ENCODE measurements around the gene CALHM1. TPM values are rescaled to one million over a fixed set of nuclear protein-coding genes. Genes with fewer than 3 reads are reported as not detected.
A peak's percentile ranks its signal among the peaks of the same experiment; 100 is the strongest.

CALHM1 gene
- total RNA-seq, 2 experiments from 2014 or later: 0.13 TPM; not detected in 1

DNA sequence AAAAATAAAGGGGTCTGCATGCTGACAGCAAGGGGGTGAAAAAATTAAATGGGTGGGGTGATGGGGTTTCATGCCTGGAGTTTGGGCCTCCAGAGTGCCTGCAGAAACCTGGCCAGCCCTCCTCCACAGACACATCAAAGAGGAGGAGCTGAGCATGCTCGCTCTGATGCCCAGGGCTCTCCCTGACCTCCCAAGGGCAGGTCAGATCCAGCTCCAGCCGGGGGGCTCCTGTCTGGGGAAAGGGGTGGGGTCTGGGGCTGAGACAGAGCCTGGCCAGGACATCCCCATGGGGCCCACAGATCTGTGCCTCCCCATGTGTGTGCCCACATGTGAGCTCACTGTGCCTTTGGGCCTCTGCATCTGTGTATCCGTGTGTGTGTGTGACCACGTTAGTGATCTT is 915 bp upstream of the CALHM1 start:
- H3K27ac ChIP-seq (ENCODE audit: low read depth, low read length, poor library complexity, severe bottlenecking): no peak overlapping the region
- no peaks in the 10 kb centered on the region for H3K79me2 ChIP-seq (ENCODE audit: insufficient read depth, low read depth, low read length)
- peak overlapping the region; percentile 26; the same call in 1 of the 2 replicates for H3K4me2 ChIP-seq (ENCODE audit: low read length)
- H3K4me3 ChIP-seq (ENCODE audit: low read depth, low read length, poor library complexity, severe bottlenecking): no peak overlapping the region
- POLR2A ChIA-PET: interaction anchor here (0.6 to 0.7 kb wide), 3 partner anchors 19 to 24 kb away, joined by 3 read pairs; no protein-coding TSS in a partner anchor
- DNase-seq (ENCODE audit: low spot score): no peak
- BruUV-seq (replicated peaks): no TSS peak
- intact Hi-C loops (cut with micrococcal nuclease; ENCODE audit: unreplicated experiment): no loop called here
- CTCF ChIA-PET (ENCODE audit: unreplicated experiment): no interaction called here
- H3K9me3 ChIP-seq (ENCODE audit: low read length): no peaks in the 10 kb centered on the region
- H3K36me3 ChIP-seq (ENCODE audit: insufficient read depth, low read length): no peaks in the 10 kb centered on the region
- no peaks in the 10 kb centered on the region for H3K9me2 ChIP-seq (ENCODE audit: insufficient read depth, low read length)
- peaks cover 35% of the 10 kb centered on the region for H3K4me1 ChIP-seq (ENCODE audit: insufficient read depth, low read length, poor library complexity, severe bottlenecking)
- no peaks in the 10 kb centered on the region for H4K20me1 ChIP-seq (ENCODE audit: insufficient read depth, low read length)
- TF ChIP-seq EZH2phosphoT487 (IDR thresholded peaks at IDR 0.05; ENCODE audit: borderline replicate concordance, low read depth, low read length): no peak
- TF ChIP-seq, protein P1, sequence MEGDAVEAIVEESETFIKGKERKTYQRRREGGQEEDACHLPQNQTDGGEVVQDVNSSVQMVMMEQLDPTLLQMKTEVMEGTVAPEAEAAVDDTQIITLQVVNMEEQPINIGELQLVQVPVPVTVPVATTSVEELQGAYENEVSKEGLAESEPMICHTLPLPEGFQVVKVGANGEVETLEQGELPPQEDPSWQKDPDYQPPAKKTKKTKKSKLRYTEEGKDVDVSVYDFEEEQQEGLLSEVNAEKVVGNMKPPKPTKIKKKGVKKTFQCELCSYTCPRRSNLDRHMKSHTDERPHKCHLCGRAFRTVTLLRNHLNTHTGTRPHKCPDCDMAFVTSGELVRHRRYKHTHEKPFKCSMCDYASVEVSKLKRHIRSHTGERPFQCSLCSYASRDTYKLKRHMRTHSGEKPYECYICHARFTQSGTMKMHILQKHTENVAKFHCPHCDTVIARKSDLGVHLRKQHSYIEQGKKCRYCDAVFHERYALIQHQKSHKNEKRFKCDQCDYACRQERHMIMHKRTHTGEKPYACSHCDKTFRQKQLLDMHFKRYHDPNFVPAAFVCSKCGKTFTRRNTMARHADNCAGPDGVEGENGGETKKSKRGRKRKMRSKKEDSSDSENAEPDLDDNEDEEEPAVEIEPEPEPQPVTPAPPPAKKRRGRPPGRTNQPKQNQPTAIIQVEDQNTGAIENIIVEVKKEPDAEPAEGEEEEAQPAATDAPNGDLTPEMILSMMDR (conservative IDR thresholded peaks at IDR 0.05; ENCODE audit: low read length): no peak
- H2AFZ ChIP-seq (ENCODE audit: low read length): peak overlapping the region; percentile 26; the same call in 1 of the 2 replicates

DNA sequence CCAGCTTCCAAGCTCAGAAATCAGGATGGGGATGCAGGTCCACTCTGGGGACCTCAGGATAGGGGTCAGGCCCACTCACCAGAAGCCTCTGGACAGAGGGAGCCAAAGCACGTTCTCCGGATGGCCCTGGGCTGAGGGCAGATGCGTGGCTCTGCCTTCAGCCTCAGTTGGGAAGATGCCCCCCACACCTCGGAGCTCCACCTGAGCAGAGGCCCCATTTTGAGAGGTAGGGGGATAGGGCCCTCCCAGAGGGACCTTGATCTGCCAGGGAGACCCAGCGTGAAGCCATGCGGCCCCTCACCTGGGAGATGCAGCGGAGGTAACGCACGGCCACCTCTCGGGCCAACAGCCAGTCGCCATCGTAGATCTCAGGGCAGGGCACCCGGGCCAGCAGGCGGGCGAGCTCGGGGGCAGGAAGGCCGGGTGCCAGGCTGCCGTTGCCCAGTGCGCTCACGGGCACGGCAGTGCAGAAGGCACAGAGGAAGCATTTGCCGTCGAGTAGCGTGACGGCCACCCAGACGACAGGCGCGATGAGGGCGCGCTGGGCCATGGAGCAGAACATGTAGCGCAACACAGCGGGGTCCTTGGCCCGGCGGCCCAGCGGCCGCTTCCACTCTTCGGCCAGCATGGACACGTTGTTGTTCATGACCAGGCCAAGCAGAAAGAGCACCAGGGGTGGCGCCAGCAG is 660 bp downstream of the CALHM1 start:
- ChIA-PET POLR2A (no interaction called here), CTCF (ENCODE audit: unreplicated experiment) (interaction anchor here (0.6 kb wide), 2 partner anchors 131 to 1880 kb away, joined by 6 to 9 read pairs; no protein-coding TSS in a partner anchor)
- H2AFZ ChIP-seq (ENCODE audit: low read length): no peak overlapping the region
- H3K9me2 ChIP-seq (ENCODE audit: insufficient read depth, low read length): no peaks in the 10 kb centered on the region
- H3K36me3 ChIP-seq (ENCODE audit: insufficient read depth, low read length): no peaks in the 10 kb centered on the region
- H3K4me2 ChIP-seq (ENCODE audit: low read length): no peak overlapping the region
- peaks cover 27% of the 10 kb centered on the region for H3K4me1 ChIP-seq (ENCODE audit: insufficient read depth, low read length, poor library complexity, severe bottlenecking)
- H4K20me1 ChIP-seq (ENCODE audit: insufficient read depth, low read length): no peaks in the 10 kb centered on the region
- no TSS peak for BruUV-seq (replicated peaks)
- intact Hi-C loops (cut with micrococcal nuclease; ENCODE audit: unreplicated experiment): no loop called here
- TF ChIP-seq EZH2phosphoT487 (IDR thresholded peaks at IDR 0.05; ENCODE audit: borderline replicate concordance, low read depth, low read length): no peak
- TF ChIP-seq, protein P1 (conservative IDR thresholded peaks at IDR 0.05; ENCODE audit: low read length): no peak
- H3K9me3 ChIP-seq (ENCODE audit: low read length): no peaks in the 10 kb centered on the region
- H3K27ac ChIP-seq (ENCODE audit: low read depth, low read length, poor library complexity, severe bottlenecking): no peak overlapping the region
- no peaks in the 10 kb centered on the region for H3K79me2 ChIP-seq (ENCODE audit: insufficient read depth, low read depth, low read length)
- DNase-seq (ENCODE audit: low spot score): no peak
- no peak overlapping the region for H3K4me3 ChIP-seq (ENCODE audit: low read depth, low read length, poor library complexity, severe bottlenecking)

GRCh38 chr10:103457176-103457712 is 1.5 kb downstream of the CALHM1 start:
- ChIA-PET CTCF (ENCODE audit: unreplicated experiment) (no interaction called here), POLR2A (no interaction called here)
- no peak overlapping the region for H2AFZ ChIP-seq (ENCODE audit: low read length)
- no peak overlapping the region for H3K4me3 ChIP-seq (ENCODE audit: low read depth, low read length, poor library complexity, severe bottlenecking)
- no peak overlapping the region for H3K4me2 ChIP-seq (ENCODE audit: low read length)
- H3K9me3 ChIP-seq (ENCODE audit: low read length): no peaks in the 10 kb centered on the region
- no peaks in the 10 kb centered on the region for H3K79me2 ChIP-seq (ENCODE audit: insufficient read depth, low read depth, low read length)
- H3K4me1 ChIP-seq (ENCODE audit: insufficient read depth, low read length, poor library complexity, severe bottlenecking): peaks cover 27% of the 10 kb centered on the region
- no peaks in the 10 kb centered on the region for H3K36me3 ChIP-seq (ENCODE audit: insufficient read depth, low read length)
- H3K9me2 ChIP-seq (ENCODE audit: insufficient read depth, low read length): no peaks in the 10 kb centered on the region
- BruUV-seq (replicated peaks): no TSS peak
- no peak for DNase-seq (ENCODE audit: low spot score)
- no peaks in the 10 kb centered on the region for H4K20me1 ChIP-seq (ENCODE audit: insufficient read depth, low read length)
- intact Hi-C loops (cut with micrococcal nuclease; ENCODE audit: unreplicated experiment): no loop called here
- no peak overlapping the region for H3K27ac ChIP-seq (ENCODE audit: low read depth, low read length, poor library complexity, severe bottlenecking)
- TF ChIP-seq, protein P1 (conservative IDR thresholded peaks at IDR 0.05; ENCODE audit: low read length): no peak
- no peak for TF ChIP-seq EZH2phosphoT487 (IDR thresholded peaks at IDR 0.05; ENCODE audit: borderline replicate concordance, low read depth, low read length)
